Prostate gland (tissue), 2 donors: ENCODE measurements around the gene SSRP1.

Experiments used
- CTCF ChIP-seq, 4 experiments: fragments of 200-600 bp in 2 of 4; fragments of 450-650 bp in 2 of 4; sonication (generic) in 2 of 4; IDR thresholded peaks; 1 replicate in 3 of 4; 2 replicates in 1 of 4; pipeline ENCODE4 v1.5.1; 2016 to 2019; ENCODE audit warnings: antibody characterized with exemption in 4 of 4, mild to moderate bottlenecking in 2 of 4, moderate library complexity in 2 of 4
- POLR2A ChIP-seq: fragments of 450-650 bp; IDR thresholded peaks from one replicate; pipeline ENCODE4 v1.6.1; 2016; ENCODE audit warnings: antibody characterized with exemption, mild to moderate bottlenecking

DNA sequence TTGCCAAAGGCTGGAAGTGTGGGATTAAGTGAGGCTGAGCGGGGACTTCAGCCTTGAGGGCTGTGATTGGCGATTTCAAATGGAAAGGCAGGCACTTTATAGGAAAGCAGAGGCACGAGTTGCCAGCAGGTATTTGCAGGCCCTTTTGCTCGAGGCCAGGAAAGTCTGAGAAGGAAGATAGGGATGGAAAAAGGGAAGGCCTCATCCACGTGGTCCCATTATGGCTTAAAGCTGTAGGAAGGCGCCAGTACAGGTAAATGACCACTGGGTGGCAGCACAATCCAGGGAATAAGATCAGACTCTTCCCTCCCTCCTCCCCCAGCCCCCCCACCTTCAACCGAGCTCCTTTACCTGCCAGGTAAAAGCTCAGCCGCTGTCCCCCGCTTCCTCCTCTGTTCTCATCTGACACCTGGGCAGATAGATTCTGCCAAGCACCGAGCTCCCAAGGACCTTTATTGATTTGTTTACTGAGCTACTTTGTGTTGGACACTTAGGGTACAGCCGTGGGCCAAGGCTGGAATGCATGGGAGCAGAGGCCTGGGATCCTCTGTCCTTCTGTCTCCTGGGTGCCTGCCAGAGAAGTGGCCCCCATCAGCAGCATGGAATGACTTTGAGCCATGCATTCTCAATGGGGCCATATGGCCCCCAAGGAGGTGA is 10.0 kb upstream of the SSRP1 start:
- TF ChIP-seq CTCF (IDR thresholded peaks at IDR 0.05), result peak; percentile 63 to 77 (median 66)
- TF ChIP-seq POLR2A, result no peak
